SJCRH30 (cell line): ENCODE measurements around the gene AGAP3. TPM values are rescaled to one million over a fixed set of nuclear protein-coding genes. Genes with fewer than 3 reads are reported as not detected.

ENCODE experiments used
- DNase-seq, 2 experiments: peaks; one replicate each; pipeline ENCODE4 v3.0.0-alpha.2; 2015 to 2020
- H3K27ac ChIP-seq: fragments of 250-450 bp; sonication (Bioruptor Pico); 2 replicates; pipeline ENCODE4 v1.5.1; 2020; ENCODE audit warnings: mild to moderate bottlenecking, moderate library complexity
- H3K27me3 ChIP-seq: fragments of 250-450 bp; sonication (Bioruptor Pico); 2 replicates; pipeline ENCODE4 v1.5.1; 2020; ENCODE audit warnings: mild to moderate bottlenecking, moderate library complexity
- H3K36me3 ChIP-seq: fragments of 250-450 bp; sonication (Bioruptor Pico); 2 replicates; pipeline ENCODE4 v1.5.1; 2020; ENCODE audit warnings: mild to moderate bottlenecking, moderate library complexity
- H3K4me1 ChIP-seq: fragments of 250-450 bp; sonication (Bioruptor Pico); 2 replicates; pipeline ENCODE4 v1.5.1; 2020; ENCODE audit warnings: mild to moderate bottlenecking, moderate library complexity
- H3K4me3 ChIP-seq: fragments of 250-450 bp; sonication (Bioruptor Pico); 2 replicates; pipeline ENCODE4 v1.5.1; 2020; ENCODE audit warnings: mild to moderate bottlenecking, moderate library complexity
- H3K9me3 ChIP-seq: fragments of 250-450 bp; sonication (Bioruptor Pico); replicated peaks from 2 replicates; pipeline ENCODE4 v1.5.1; 2020; ENCODE audit warnings: mild to moderate bottlenecking, moderate library complexity
- total RNA-seq: library from RNA; depleted of rRNA; stranded (reverse); fragments of >200 nt; shearing (Covaris generic); gene quantifications from 2 replicates; pipeline ENCODE4 v1.2.3, GENCODE V29; 2014

Gene AGAP3
- total RNA-seq, 1 experiment from 2014 or later = 59.7 TPM

DNA sequence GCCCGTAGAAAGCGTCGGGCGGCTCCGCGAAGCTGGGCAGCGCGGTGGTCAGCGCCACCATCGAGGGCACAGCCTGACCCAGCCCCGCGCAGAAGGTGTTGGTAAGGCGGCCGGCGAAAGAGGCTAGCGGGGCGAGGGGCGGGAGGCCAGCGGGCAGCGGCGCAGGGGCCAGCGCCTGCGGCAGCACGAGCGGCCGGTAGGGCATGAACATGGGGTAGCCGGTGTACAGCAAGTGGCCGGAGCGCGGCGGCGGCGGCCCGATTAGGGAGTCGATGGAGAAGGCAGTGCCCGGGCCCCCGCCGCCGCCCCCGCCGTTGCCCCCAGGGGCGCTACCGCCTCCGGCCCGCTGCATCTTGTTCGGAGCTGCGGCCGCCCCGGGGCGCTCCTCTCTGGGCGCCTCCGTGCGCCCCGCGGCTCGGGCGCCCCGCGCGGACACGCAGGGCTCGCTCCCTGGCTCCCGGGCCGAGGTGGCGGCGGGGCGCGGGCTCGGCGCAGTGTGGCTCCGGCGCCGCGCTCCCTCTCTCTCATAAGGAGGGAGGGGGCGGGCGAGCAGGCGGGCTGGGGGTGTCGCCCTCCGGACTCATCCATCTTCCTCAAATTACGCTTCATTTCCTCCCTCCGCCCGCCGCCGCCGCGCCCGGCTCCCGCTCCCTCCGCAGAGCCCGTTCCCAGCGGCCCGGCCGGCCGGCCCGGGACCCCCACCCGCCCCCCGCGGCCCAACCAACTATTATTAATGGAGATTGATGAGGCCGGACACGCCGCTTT lies 81.1 kb downstream of the AGAP3 start, which contains the start of gene GBX1:
Gene GBX1, minus strand, starts transcription at position 498 of the 765 bp plus-strand sequence. Its CDS starts 146 bp downstream, at position 352.
- no peaks in the 10 kb centered on the region for H3K36me3 ChIP-seq
- H3K4me3 ChIP-seq = peak within 1 kb of the TSS; percentile 57
- H3K9me3 ChIP-seq = no peaks in the 10 kb centered on the region
- no peaks in the 10 kb centered on the region for H3K4me1 ChIP-seq
- no peak within 1 kb of the TSS for H3K27ac ChIP-seq
- H3K27me3 ChIP-seq = peaks cover 39% of the 10 kb centered on the region
- peak; percentile 47 to 61 for DNase-seq

DNA sequence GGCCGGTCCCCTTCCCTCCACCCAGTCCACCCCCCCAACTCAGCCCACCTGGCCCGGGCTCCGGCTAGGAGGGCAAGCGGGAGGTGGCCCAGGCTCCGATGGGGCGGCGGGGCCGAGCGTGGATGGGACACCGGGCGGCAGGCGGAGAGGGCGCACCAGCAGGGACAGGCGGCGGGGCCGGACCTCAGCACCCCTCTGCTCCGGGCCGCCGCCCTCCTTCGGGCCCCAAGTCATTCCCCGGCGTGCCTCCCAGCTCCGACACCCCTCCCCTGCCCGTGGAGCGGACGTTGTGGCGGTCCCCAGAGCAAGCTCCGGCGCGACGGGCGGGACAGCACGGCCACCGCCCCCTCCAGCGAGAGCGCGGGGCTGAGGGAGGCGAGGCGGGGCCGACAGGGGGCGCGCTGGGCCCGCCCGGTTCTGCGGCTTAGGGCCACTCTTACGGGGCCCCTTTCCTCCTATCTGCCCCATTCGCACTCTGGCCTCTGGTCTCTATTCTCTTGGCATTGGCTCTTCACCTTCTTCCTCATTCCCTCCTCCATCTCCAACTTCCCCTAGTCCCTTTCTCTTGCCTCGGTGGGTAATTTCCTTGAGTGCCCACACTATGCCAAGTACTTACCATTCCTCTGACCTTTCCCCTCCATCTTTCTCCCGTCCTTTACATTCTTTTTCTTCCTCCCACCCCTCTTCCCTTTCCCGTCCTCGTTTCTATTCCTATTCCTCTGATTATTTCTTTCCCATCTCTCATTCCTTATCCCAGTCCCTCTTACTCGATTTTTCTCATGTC lies 81.9 kb downstream of the AGAP3 start:
- H3K4me1 ChIP-seq = no peaks in the 10 kb centered on the region
- no peaks in the 10 kb centered on the region for H3K36me3 ChIP-seq
- H3K9me3 ChIP-seq = no peaks in the 10 kb centered on the region
- H3K27ac ChIP-seq = no peak overlapping the region
- H3K27me3 ChIP-seq = peaks cover 37% of the 10 kb centered on the region
- DNase-seq = peak; percentile 49 to 70
- H3K4me3 ChIP-seq = peak overlapping the region; percentile 57

DNA sequence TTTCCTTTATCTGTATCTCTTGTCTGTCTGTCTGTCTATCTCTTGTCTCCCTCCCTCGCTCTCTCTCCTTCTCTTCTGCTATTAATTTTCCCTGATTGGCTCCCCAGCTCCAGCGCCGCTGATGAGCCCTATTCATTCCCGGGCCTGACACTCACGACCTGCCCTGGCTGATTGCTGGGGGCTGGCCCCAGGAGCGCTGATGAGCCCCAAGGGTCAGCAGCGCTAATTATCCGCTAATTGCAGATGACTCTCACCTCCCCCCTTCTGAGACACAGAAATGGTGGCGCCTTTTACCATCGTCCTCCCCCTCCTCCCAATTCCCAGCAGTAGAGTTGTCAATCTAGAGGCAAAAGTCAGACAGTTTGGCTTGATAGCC lies 82.5 kb downstream of the AGAP3 start:
- Histone ChIP-seq H3K9me3 (no peaks in the 10 kb centered on the region), H3K27ac (no peak overlapping the region), H3K27me3 (peaks cover 36% of the 10 kb centered on the region), H3K36me3 (no peaks in the 10 kb centered on the region), H3K4me1 (no peaks in the 10 kb centered on the region), H3K4me3 (no peak overlapping the region)
- DNase-seq = no peak

DNA sequence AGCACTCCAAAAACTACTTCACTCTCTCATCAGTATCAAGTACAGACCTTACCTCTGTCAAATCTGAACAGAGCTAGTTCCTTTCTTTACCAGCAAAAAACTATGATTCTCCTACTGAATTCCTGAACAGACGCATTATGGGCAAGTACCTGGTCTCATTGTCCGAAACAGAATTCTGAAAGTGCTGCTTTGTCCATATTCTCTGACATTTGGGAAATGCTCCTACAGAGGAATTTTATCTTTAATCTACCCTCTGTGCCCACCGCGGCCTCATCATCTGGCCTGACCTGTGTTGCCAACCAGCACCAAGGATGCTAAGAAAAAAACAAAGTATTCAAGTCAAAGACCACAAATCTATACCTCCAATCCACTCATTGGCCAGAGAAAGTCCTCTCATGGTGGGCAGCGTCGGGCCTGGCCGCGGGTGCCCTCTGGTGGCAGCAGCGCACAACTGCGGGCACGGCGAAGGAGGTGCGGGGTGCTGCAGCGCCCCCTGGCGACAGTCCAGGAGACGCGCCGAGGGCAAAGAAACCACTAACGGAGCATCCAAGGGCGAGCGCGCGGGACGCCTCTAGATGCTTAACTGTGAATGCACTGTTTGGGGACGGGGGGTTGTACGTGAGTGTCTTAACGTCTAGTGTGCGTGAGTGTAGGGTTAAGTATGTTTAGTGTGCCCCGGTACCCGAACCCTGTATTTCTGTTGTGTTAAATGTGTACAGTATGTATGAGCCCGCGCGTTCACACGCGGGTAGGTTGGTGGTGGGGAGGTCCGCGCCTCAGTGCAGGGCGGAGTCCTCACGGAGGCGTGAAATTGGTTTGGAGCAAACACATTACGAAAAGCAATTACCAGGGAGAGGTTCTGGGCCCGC lies 86.2 kb downstream of the AGAP3 start:
- DNase-seq = peak; percentile 64 to 87
- no peak overlapping the region for H3K4me3 ChIP-seq
- no peak overlapping the region for H3K27ac ChIP-seq
- no peaks in the 10 kb centered on the region for H3K36me3 ChIP-seq
- no peaks in the 10 kb centered on the region for H3K9me3 ChIP-seq
- peaks cover 15% of the 10 kb centered on the region for H3K27me3 ChIP-seq
- no peaks in the 10 kb centered on the region for H3K4me1 ChIP-seq

DNA sequence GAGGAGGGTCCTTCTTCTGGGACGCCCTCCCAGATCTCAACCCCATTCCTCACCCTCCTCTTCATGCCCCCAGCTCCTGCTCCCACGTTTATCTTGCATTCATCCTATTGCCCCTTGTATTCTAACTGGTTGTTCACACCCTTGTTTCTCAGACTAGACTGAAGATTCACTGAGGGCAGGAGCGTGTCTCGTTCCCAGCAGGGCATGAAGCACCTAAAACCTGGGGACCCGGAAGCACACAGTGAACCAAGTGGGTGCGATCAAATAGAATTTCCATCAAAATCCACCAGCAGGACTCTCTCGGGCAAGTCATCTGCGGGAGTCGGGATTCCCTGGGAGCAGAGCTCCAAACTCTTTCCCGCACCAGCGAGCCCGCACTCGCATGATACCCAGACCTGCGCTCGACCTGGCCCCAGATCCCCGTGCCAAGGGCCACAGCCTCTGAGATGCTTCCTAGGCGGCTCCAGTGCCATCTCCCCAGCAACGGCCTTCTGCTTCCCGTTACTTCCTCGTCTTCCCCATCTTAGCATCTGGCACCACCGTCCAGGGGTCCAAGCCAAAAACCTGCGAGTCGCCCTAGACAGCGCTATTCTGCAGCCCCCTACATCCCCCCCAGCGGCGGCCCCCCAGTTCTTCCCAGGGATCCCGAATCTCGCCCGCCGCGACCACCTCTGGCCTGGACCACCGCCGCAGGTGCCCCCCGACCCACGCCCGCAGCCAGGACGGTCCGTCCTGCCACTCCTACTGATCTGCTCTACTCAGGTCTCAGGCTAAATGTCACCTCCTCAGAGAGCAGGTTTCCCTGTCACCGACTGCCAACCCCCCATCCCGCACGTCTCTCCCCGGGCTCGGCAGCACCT lies 87.3 kb downstream of the AGAP3 start:
- no peaks in the 10 kb centered on the region for H3K9me3 ChIP-seq
- no peak overlapping the region for H3K27ac ChIP-seq
- no peak for DNase-seq
- peaks cover 8% of the 10 kb centered on the region for H3K27me3 ChIP-seq
- H3K4me3 ChIP-seq = no peak overlapping the region
- no peaks in the 10 kb centered on the region for H3K36me3 ChIP-seq
- H3K4me1 ChIP-seq = no peaks in the 10 kb centered on the region

DNA sequence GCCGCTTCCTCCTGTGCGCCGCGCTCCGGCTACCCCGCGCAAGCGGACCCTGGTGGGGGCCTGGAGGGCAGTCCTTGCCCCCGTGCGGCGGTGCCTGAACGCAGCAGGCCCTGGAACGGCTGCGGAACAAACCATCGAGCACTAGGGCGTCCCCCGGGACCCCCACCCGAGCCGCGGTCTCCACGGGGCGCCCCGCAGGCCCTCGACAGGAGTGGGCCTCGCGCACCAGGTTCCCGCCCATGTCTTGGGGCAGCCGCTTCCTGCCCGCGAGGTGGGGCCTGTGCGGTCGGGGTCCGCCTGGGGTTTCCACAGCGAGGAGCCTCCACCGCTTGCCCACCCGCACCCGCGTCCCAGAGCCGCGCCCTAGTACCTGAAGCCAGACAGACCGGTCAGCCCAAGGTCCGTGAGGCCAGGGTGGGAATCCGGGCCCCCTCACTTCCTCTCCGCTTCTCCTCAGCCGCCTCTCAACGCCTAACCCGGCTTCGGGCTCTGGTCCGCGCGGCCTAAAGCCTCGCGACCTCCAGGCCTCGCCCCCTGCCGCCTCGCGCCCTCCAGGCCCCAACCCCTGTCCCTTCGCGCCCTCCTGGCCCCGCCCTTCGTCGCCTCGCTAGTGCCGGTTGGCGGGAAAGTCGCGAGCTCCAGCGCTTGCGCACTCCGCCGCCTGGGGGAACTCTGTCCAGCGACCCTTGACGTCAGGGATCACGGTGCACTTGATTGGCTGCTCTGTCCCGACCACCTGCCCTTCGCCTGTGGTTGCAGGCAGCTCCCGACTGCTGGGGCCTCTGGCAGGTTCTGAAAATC lies 88.2 kb downstream of the AGAP3 start:
- Histone ChIP-seq H3K36me3 (no peaks in the 10 kb centered on the region), H3K4me3 (no peak overlapping the region), H3K4me1 (no peaks in the 10 kb centered on the region), H3K9me3 (no peaks in the 10 kb centered on the region), H3K27ac (no peak overlapping the region), H3K27me3 (no peaks in the 10 kb centered on the region; the same call in 1 of the 2 replicates)
- DNase-seq = no peak

DNA sequence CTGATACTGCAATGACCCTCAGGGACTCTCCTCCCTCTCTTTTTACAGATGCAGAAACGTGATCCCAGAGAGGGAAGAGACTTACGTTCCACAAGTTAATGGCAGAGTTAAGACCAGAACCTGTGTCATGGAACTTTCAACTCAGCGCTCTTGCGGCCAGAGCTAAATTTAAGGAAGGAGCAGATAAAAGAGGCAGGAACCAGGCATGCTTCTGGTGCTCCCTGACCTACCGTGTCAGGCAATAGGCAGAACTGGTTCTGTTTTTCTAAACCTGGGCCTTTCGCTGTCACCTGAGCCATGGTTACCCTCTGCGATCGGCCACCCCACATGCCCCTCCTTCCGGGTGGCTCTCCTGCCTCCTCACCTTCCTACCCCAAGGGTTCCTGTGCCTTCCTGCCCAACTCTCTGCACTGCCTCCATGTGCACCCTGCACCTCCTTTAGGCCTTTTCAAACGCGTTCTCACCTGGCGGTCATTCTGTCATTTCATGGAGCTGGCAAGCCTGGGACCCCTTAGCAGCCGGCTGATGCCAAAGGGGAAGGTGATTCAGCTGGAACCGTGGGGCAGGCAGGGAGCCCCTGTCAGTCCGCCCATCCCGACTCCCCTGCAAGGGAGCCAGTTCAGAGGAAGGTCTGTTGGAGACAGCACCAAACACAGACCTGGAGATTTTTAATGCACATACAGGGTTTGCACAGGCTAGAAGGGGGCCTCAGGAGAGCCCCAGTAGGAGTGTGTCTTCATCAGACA lies 88.9 kb downstream of the AGAP3 start:
- Histone ChIP-seq H3K4me1 (no peaks in the 10 kb centered on the region), H3K27ac (no peak overlapping the region), H3K36me3 (no peaks in the 10 kb centered on the region), H3K27me3 (no peaks in the 10 kb centered on the region; the same call in 1 of the 2 replicates), H3K4me3 (no peak overlapping the region), H3K9me3 (no peaks in the 10 kb centered on the region)
- no peak for DNase-seq

DNA sequence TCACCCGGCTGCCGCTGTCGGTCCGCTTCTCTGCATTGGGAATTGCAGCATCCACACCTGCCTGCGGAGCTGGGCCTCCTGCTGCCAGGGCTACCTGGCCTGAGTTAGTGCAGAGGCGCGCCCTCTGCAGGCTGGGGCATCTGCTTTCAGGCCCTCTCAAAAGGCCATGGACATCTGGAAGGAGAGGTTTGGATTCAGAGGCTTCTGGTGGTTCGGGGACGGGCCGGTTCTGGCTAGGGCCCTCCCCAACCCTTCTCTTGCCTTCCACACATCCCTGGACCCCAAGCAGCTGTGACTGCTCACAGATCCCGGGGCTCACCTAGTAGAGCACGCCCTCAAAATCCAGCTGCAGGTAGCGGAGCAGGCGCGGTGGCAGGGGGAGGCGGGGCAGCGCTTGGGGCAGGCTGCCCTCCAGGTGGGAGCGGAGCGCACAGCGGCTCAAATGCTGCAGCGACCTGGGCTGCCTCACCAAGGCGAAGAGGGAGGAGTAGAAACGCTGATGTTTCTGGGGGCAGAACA lies 89.6 kb downstream of the AGAP3 start:
- peaks cover 4% of the 10 kb centered on the region; the same call in 1 of the 2 replicates for H3K27me3 ChIP-seq
- no peaks in the 10 kb centered on the region for H3K9me3 ChIP-seq
- no peaks in the 10 kb centered on the region for H3K36me3 ChIP-seq
- DNase-seq = no peak
- H3K27ac ChIP-seq = no peak overlapping the region
- H3K4me3 ChIP-seq = no peak overlapping the region
- H3K4me1 ChIP-seq = peaks cover 3% of the 10 kb centered on the region; the same call in 1 of the 2 replicates

DNA sequence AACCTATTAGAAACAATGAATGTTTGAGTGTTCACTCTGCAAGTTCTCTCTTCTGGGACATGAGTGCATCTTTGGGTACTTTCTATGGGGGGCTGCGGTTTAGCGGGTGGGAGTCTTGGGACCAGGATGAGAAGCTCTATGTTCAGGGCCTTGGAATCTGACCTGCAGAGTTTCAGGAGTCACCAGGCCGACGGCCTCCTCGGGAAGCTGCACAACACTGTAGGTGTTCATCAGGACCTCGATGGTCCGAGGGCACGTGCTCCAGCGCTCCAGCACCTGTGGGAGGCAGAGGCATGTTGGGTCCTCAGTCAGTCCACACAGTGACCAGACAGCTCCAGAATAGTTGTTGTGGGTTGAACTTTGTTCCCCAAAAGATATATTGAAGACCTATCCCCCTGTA lies 90.1 kb downstream of the AGAP3 start:
- Histone ChIP-seq H3K4me3 (no peak overlapping the region), H3K27ac (no peak overlapping the region), H3K36me3 (no peaks in the 10 kb centered on the region), H3K9me3 (no peaks in the 10 kb centered on the region), H3K4me1 (peaks cover 4% of the 10 kb centered on the region; the same call in 1 of the 2 replicates), H3K27me3 (peaks cover 4% of the 10 kb centered on the region; the same call in 1 of the 2 replicates)
- no peak for DNase-seq

DNA sequence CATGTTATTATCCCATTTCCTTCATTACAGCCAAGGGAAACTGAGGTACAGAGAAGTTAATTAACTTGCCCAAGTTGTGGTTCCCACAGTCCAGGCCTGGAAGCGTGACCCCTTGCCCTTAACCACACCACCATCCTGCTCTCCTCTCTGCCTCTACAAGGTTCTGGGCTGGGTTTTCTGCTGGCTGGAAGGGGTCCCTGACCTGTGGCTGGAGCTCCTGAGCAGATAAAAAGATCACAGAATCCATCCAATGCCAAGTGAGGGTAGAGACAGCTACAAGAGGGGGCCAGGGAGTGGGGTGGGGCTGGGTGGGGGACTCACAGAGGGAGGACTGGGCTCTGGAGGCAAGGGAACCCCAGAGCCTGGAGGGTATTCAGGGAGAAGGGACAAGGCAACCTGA lies 91.0 kb downstream of the AGAP3 start:
- peaks cover 4% of the 10 kb centered on the region; the same call in 1 of the 2 replicates for H3K4me1 ChIP-seq
- no peak for DNase-seq
- no peaks in the 10 kb centered on the region for H3K9me3 ChIP-seq
- no peak overlapping the region for H3K27ac ChIP-seq
- no peaks in the 10 kb centered on the region for H3K36me3 ChIP-seq
- H3K27me3 ChIP-seq = peaks cover 4% of the 10 kb centered on the region; the same call in 1 of the 2 replicates
- H3K4me3 ChIP-seq = no peak overlapping the region

DNA sequence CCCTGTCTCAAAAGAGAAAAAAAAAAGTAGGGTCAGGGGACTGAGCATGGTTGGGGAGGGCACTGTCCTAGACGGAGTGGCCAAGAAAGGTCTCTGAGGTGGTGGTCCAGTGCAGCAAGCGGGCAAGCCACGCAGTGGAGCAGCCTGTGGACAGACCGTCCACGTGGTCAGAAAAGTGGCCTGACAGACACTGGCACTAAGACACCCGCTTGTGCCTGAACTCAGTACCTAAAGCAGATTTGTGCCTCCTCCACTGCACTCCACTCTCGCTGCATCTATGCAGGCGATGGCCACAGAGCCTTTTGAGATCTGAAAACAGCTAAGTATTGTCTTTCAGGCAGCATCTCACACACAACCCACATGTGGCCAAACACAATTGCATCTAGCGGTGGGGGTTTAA lies 92.0 kb downstream of the AGAP3 start:
- Histone ChIP-seq H3K27ac (no peak overlapping the region), H3K4me1 (peaks cover 4% of the 10 kb centered on the region; the same call in 1 of the 2 replicates), H3K36me3 (no peaks in the 10 kb centered on the region), H3K9me3 (no peaks in the 10 kb centered on the region), H3K27me3 (peaks cover 4% of the 10 kb centered on the region; the same call in 1 of the 2 replicates), H3K4me3 (no peak overlapping the region)
- no peak for DNase-seq

DNA sequence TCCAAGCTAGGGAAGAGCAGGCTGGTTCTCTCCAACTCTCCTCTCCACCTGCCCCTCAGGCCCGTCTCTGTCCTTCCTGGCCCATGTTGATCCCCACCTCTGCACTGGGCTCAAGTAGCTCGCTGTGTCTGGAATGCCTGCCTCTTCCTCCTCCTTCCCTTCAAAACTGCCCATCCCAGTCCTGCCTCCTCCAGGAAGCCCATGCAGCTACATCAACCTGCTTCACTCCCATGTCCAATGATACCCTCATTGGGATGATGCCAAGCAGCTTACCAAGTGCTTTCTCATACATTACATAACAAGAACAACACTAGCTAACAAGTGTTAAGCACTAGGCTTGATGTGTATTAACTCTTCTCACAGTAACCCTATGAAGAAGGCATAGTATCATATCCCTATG lies 92.6 kb downstream of the AGAP3 start:
- peaks cover 4% of the 10 kb centered on the region; the same call in 1 of the 2 replicates for H3K4me1 ChIP-seq
- H3K4me3 ChIP-seq = no peak overlapping the region
- H3K27ac ChIP-seq = no peak overlapping the region
- H3K9me3 ChIP-seq = no peaks in the 10 kb centered on the region
- H3K36me3 ChIP-seq = no peaks in the 10 kb centered on the region
- peaks cover 4% of the 10 kb centered on the region; the same call in 1 of the 2 replicates for H3K27me3 ChIP-seq
- DNase-seq = no peak
